ENCODE measurements around the gene TUBG1. TPM values are rescaled to one million over a fixed set of nuclear protein-coding genes. Genes with fewer than 3 reads are reported as not detected.
A peak's percentile ranks its signal among the peaks of the same experiment; 100 is the strongest.

The TUBG1 gene
- total and polyA plus RNA-seq, 2 of the 4 experiments (the other 2 are of a cell fraction): 38.9 to 94.5 TPM

GRCh38 chr17:42609182-42609813 lies at the start of gene TUBG1, which contains the start of gene RETREG3 (continued):
- TF ChIP-seq, protein P1, sequence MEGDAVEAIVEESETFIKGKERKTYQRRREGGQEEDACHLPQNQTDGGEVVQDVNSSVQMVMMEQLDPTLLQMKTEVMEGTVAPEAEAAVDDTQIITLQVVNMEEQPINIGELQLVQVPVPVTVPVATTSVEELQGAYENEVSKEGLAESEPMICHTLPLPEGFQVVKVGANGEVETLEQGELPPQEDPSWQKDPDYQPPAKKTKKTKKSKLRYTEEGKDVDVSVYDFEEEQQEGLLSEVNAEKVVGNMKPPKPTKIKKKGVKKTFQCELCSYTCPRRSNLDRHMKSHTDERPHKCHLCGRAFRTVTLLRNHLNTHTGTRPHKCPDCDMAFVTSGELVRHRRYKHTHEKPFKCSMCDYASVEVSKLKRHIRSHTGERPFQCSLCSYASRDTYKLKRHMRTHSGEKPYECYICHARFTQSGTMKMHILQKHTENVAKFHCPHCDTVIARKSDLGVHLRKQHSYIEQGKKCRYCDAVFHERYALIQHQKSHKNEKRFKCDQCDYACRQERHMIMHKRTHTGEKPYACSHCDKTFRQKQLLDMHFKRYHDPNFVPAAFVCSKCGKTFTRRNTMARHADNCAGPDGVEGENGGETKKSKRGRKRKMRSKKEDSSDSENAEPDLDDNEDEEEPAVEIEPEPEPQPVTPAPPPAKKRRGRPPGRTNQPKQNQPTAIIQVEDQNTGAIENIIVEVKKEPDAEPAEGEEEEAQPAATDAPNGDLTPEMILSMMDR (conservative IDR thresholded peaks at IDR 0.05; ENCODE audit: low read depth, low read length): peak; percentile 54

DNA sequence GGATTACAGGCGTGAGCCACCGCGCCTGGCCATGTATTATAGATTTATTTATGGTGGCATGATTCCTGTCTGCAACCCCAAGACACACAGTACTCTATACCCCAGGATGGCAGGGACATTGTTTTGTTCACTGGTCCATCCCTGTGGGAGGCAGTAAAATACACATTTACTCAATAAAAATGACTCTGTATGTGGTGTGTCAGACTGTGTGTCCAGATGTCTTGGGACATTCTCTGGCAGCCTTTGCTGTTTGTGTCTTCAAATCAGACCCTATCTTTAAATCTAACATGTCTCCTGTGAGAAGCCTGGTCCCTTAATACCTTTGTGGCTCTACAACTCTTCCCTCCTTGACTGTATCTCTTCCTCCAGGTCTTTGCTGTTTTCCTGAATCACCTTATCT lies 49.2 kb upstream of the TUBG1 start:
- H2AK5ac ChIP-seq (ENCODE audit: low read depth, low read length): no peak overlapping the region
- H2BK5ac ChIP-seq (ENCODE audit: low read depth, low read length, poor library complexity, severe bottlenecking): no peak overlapping the region
- no peak for TF ChIP-seq FOS (IDR thresholded peaks at IDR 0.05; ENCODE audit: low read depth, low read length)
- TF ChIP-seq, protein P2, sequence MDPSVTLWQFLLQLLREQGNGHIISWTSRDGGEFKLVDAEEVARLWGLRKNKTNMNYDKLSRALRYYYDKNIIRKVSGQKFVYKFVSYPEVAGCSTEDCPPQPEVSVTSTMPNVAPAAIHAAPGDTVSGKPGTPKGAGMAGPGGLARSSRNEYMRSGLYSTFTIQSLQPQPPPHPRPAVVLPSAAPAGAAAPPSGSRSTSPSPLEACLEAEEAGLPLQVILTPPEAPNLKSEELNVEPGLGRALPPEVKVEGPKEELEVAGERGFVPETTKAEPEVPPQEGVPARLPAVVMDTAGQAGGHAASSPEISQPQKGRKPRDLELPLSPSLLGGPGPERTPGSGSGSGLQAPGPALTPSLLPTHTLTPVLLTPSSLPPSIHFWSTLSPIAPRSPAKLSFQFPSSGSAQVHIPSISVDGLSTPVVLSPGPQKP (IDR thresholded peaks at IDR 0.05; ENCODE audit: borderline replicate concordance, low read depth, low read length): no peak
- no peak for TF ChIP-seq NFE2L2 (IDR thresholded peaks at IDR 0.05; ENCODE audit: low read depth, low read length)
- TF ChIP-seq RCOR1 (IDR thresholded peaks at IDR 0.05; ENCODE audit: insufficient replicate concordance, low read length): no peak
- no peak for TF ChIP-seq MAFK (IDR thresholded peaks at IDR 0.05; ENCODE audit: low read depth, low read length)
- no peak for TF ChIP-seq RAD21 (IDR thresholded peaks at IDR 0.05; ENCODE audit: low read length)
- TF ChIP-seq, protein P1 (conservative IDR thresholded peaks at IDR 0.05; ENCODE audit: low read depth, low read length): no peak
- no peak for TF ChIP-seq MXI1 (IDR thresholded peaks at IDR 0.05; ENCODE audit: borderline replicate concordance, low read depth, low read length)
- TF ChIP-seq RFX5 (IDR thresholded peaks at IDR 0.05; ENCODE audit: low read depth, low read length): no peak
- no peak for TF ChIP-seq BHLHE40 (IDR thresholded peaks at IDR 0.05; ENCODE audit: low read depth, low read length)
- TF ChIP-seq POLR2A (IDR thresholded peaks at IDR 0.05; ENCODE audit: low read depth, low read length): no peak

More for the DNA sequence above, 49.2 kb upstream of the TUBG1 start:
- WGBS, 2 experiments (ENCODE audit: extremely low coverage in 2 of 2, insufficient read length in 1 of 2): no CpG with 5 or more reads among the region's 3 CpGs
- Histone ChIP-seq H3K56ac (ENCODE audit: extremely low read depth, insufficient read depth, low read length) (no peak overlapping the region), H3K9me3 (ENCODE audit: control insufficient read depth, insufficient read depth, low read length) (no peaks in the 10 kb centered on the region), H3K79me1 (ENCODE audit: low read depth in 1 of 2, low read length in 2 of 2) (peaks cover 23 to 42% of the 10 kb centered on the region in 2 experiments), H3K4me2 (ENCODE audit: low read depth, low read length) (no peak overlapping the region), H2AFZ (replicated peaks; ENCODE audit: low read length, poor library complexity) (no peak overlapping the region), H3K14ac (replicated peaks; ENCODE audit: low read depth, low read length) (0 out of 2 replicates have a peak overlapping the region, but pooled peaks have one; percentile 18), H3K4me3 (ENCODE audit: insufficient read depth, low read depth, low read length) (no peak overlapping the region), H4K20me1 (ENCODE audit: insufficient read depth, low read length) (no peaks in the 10 kb centered on the region), H3K36me3 (ENCODE audit: control insufficient read depth, insufficient read depth, low read length) (peaks cover 14% of the 10 kb centered on the region), H2BK15ac (ENCODE audit: low read depth, low read length) (no peak overlapping the region), H4K91ac (ENCODE audit: insufficient read depth, low read depth, low read length) (no peak overlapping the region), H3K9me1 (ENCODE audit: insufficient read depth, low read length) (peaks cover 10% of the 10 kb centered on the region), H2BK120ac (ENCODE audit: low read depth, low read length) (no peak overlapping the region), H2AK9ac (replicated peaks; ENCODE audit: low read depth, low read length, poor library complexity) (no peak overlapping the region), H3K18ac (ENCODE audit: low read depth, low read length) (no peak overlapping the region), H3K4ac (ENCODE audit: low read depth, low read length) (no peak overlapping the region), H4K5ac (ENCODE audit: low read depth, low read length) (no peak overlapping the region), H3K27me3 (ENCODE audit: control insufficient read depth, insufficient read depth, low read length) (no peaks in the 10 kb centered on the region), H3K23ac (ENCODE audit: low read depth, low read length) (no peak overlapping the region), H4K8ac (ENCODE audit: low read depth in 2 of 2, low read length in 2 of 2) (no peak overlapping the region; a peak in 1 of 4 replicates), H3K9ac (ENCODE audit: low read depth, low read length) (no peak overlapping the region), H3K4me1 (ENCODE audit: control insufficient read depth, insufficient read depth, low read length) (peaks cover 14% of the 10 kb centered on the region), H2BK20ac (ENCODE audit: low read depth, low read length) (no peak overlapping the region), H3K27ac (ENCODE audit: insufficient read depth, low read length) (no peak overlapping the region)
- DNase-seq: no peak
- intact Hi-C loops (cut with micrococcal nuclease): no loop called here
- BruUV-seq (replicated peaks): no TSS peak
- in situ Hi-C loops (cut with MboI; ENCODE audit: low sequenced_read_pairs): no loop called here
- CTCF ChIA-PET: interaction anchor here (0.6 kb wide), 1 partner anchor 442 kb away, joined by 3 read pairs; no protein-coding TSS in a partner anchor
- POLR2A ChIA-PET (ENCODE audit: unreplicated experiment): interaction anchor here (0.7 kb wide), 1 partner anchor 249 kb away, joined by 17 read pairs; no protein-coding TSS in a partner anchor
- dilution Hi-C loops (cut with HindIII; ENCODE audit: low sequenced_read_pairs, unreplicated experiment): no loop called here
- no peak for ATAC-seq (ENCODE audit: low read depth)
